ENCODE results near the gene SSNA1. TPM values are rescaled to one million over a fixed set of nuclear protein-coding genes. Genes with fewer than 3 reads are reported as not detected.

Gene SSNA1
- total and polyA plus RNA-seq, 5 donors from 2014 or later, result 54.3 to 150 (median 124) TPM

GRCh38 chr9:137193771-137194170, 5.3 kb downstream of the SSNA1 start:
- peaks cover 0 to 19% (median 0%) of the 10 kb centered on the region in 4 donors for H3K4me1 Mint-ChIP-seq
- no peak overlapping the region for H3K4me3 ChIP-seq (ENCODE audit: low read depth, low read length)
- H3K27me3 ChIP-seq (ENCODE audit: control insufficient read depth, insufficient read depth, low read length), result no peaks in the 10 kb centered on the region
- H3K36me3 ChIP-seq (ENCODE audit: control insufficient read depth, insufficient read depth, low read length), result peaks cover 4% of the 10 kb centered on the region
- DNase-seq (no peak), ATAC-seq (ENCODE audit: low read depth in 2 of 2) (no peak)
- H3K27ac ChIP-seq (ENCODE audit: insufficient read depth, low read length, poor library complexity, severe bottlenecking), result no peak overlapping the region
- peaks cover 15% of the 10 kb centered on the region for H3K4me1 ChIP-seq (ENCODE audit: control insufficient read depth, insufficient read depth, low read length, poor library complexity, severe bottlenecking)
- no peak overlapping the region for H3K27ac Mint-ChIP-seq
- H3K9me3 Mint-ChIP-seq, result no peaks in the 10 kb centered on the region
- no peaks in the 10 kb centered on the region for H3K9me3 ChIP-seq (ENCODE audit: control insufficient read depth in 2 of 2, low read length in 2 of 2)
- H3K27me3 Mint-ChIP-seq, result no peaks in the 10 kb centered on the region
- no peaks in the 10 kb centered on the region for H3K36me3 Mint-ChIP-seq
- H3K4me3 Mint-ChIP-seq, result peak overlapping the region in 1 of 4 donors; percentile 51

- Histone ChIP-seq H3K4me1 (ENCODE audit: control insufficient read depth, insufficient read depth, low read length, poor library complexity, severe bottlenecking) (peaks cover 13% of the 10 kb centered on the region), H3K36me3 (ENCODE audit: control insufficient read depth, insufficient read depth, low read length) (peaks cover 4% of the 10 kb centered on the region), H3K4me3 (ENCODE audit: low read depth, low read length) (no peak overlapping the region), H3K27me3 (ENCODE audit: control insufficient read depth, insufficient read depth, low read length) (no peaks in the 10 kb centered on the region), H3K9me3 (ENCODE audit: control insufficient read depth in 2 of 2, low read length in 2 of 2) (no peaks in the 10 kb centered on the region), H3K27ac (ENCODE audit: insufficient read depth, low read length, poor library complexity, severe bottlenecking) (no peak overlapping the region)
- Mint-ChIP-seq H3K4me3 (no peak overlapping the region), H3K9me3 (no peaks in the 10 kb centered on the region), H3K36me3 (no peaks in the 10 kb centered on the region), H3K4me1 (peaks cover 0 to 14% (median 0%) of the 10 kb centered on the region in 4 donors), H3K27me3 (no peaks in the 10 kb centered on the region), H3K27ac (no peak overlapping the region)
- ATAC-seq (ENCODE audit: low read depth in 2 of 2), result no peak
- DNase-seq, result no peak
Observed at GRCh38 chr9:137194388-137194787, 5.9 kb downstream of the SSNA1 start.

- DNase-seq (no peak), ATAC-seq (ENCODE audit: low read depth in 2 of 2) (no peak)
- H3K27ac ChIP-seq (ENCODE audit: insufficient read depth, low read length, poor library complexity, severe bottlenecking), result no peak overlapping the region
- H3K9me3 ChIP-seq (ENCODE audit: control insufficient read depth in 2 of 2, low read length in 2 of 2), result no peaks in the 10 kb centered on the region
- H3K27me3 Mint-ChIP-seq, result no peaks in the 10 kb centered on the region
- no peaks in the 10 kb centered on the region for H3K36me3 Mint-ChIP-seq
- H3K27ac Mint-ChIP-seq, result no peak overlapping the region
- H3K4me1 Mint-ChIP-seq, result peaks cover 0 to 13% (median 0%) of the 10 kb centered on the region in 4 donors
- peaks cover 4% of the 10 kb centered on the region for H3K36me3 ChIP-seq (ENCODE audit: control insufficient read depth, insufficient read depth, low read length)
- H3K4me3 Mint-ChIP-seq, result no peak overlapping the region
- H3K9me3 Mint-ChIP-seq, result no peaks in the 10 kb centered on the region
- H3K27me3 ChIP-seq (ENCODE audit: control insufficient read depth, insufficient read depth, low read length), result no peaks in the 10 kb centered on the region
- no peak overlapping the region for H3K4me3 ChIP-seq (ENCODE audit: low read depth, low read length)
- H3K4me1 ChIP-seq (ENCODE audit: control insufficient read depth, insufficient read depth, low read length, poor library complexity, severe bottlenecking), result peaks cover 12% of the 10 kb centered on the region
Observed at GRCh38 chr9:137194909-137195308, 6.4 kb downstream of the SSNA1 start.

GRCh38 chr9:137195525-137196220, 7.2 kb downstream of the SSNA1 start:
- Mint-ChIP-seq H3K9me3 (no peaks in the 10 kb centered on the region), H3K4me1 (peaks cover 0 to 10% (median under 1%) of the 10 kb centered on the region in 4 donors), H3K4me3 (peak overlapping the region in 1 of 4 donors; percentile 25), H3K36me3 (no peaks in the 10 kb centered on the region), H3K27me3 (no peaks in the 10 kb centered on the region), H3K27ac (no peak overlapping the region)
- Histone ChIP-seq H3K4me3 (ENCODE audit: low read depth, low read length) (no peak overlapping the region), H3K36me3 (ENCODE audit: control insufficient read depth, insufficient read depth, low read length) (no peaks in the 10 kb centered on the region), H3K27me3 (ENCODE audit: control insufficient read depth, insufficient read depth, low read length) (no peaks in the 10 kb centered on the region), H3K27ac (ENCODE audit: insufficient read depth, low read length, poor library complexity, severe bottlenecking) (no peak overlapping the region), H3K4me1 (ENCODE audit: control insufficient read depth, insufficient read depth, low read length, poor library complexity, severe bottlenecking) (peaks cover 8% of the 10 kb centered on the region), H3K9me3 (ENCODE audit: control insufficient read depth in 2 of 2, low read length in 2 of 2) (no peaks in the 10 kb centered on the region)
- DNase-seq (no peak), ATAC-seq (ENCODE audit: low read depth in 2 of 2) (no peak)

- Mint-ChIP-seq H3K36me3 (no peaks in the 10 kb centered on the region), H3K27ac (no peak overlapping the region), H3K4me1 (peaks cover 0 to 25% (median 7%) of the 10 kb centered on the region in 4 donors), H3K9me3 (no peaks in the 10 kb centered on the region), H3K27me3 (no peaks in the 10 kb centered on the region), H3K4me3 (peak overlapping the region; percentile 29 to 71 (median 58))
- Histone ChIP-seq H3K27ac (ENCODE audit: insufficient read depth, low read length, poor library complexity, severe bottlenecking) (no peak overlapping the region), H3K4me3 (ENCODE audit: low read depth, low read length) (no peak overlapping the region), H3K4me1 (ENCODE audit: control insufficient read depth, insufficient read depth, low read length, poor library complexity, severe bottlenecking) (peaks cover 15% of the 10 kb centered on the region), H3K27me3 (ENCODE audit: control insufficient read depth, insufficient read depth, low read length) (no peaks in the 10 kb centered on the region), H3K36me3 (ENCODE audit: control insufficient read depth, insufficient read depth, low read length) (no peaks in the 10 kb centered on the region), H3K9me3 (ENCODE audit: control insufficient read depth in 2 of 2, low read length in 2 of 2) (no peaks in the 10 kb centered on the region)
- no peak for ATAC-seq (ENCODE audit: low read depth in 2 of 2)
- no peak for DNase-seq
Observed at GRCh38 chr9:137198051-137198901, 9.8 kb downstream of the SSNA1 start.

GRCh38 chr9:137198902-137199283, 10.4 kb downstream of the SSNA1 start:
- H3K9me3 ChIP-seq (ENCODE audit: control insufficient read depth in 2 of 2, low read length in 2 of 2), result no peaks in the 10 kb centered on the region
- Mint-ChIP-seq H3K27me3 (no peaks in the 10 kb centered on the region), H3K4me3 (peak overlapping the region; percentile 29 to 71 (median 58)), H3K36me3 (no peaks in the 10 kb centered on the region), H3K4me1 (peaks cover 0 to 30% (median 7%) of the 10 kb centered on the region in 4 donors), H3K9me3 (no peaks in the 10 kb centered on the region), H3K27ac (no peak overlapping the region)
- H3K4me3 ChIP-seq (ENCODE audit: low read depth, low read length), result no peak overlapping the region
- DNase-seq (no peak), ATAC-seq (ENCODE audit: low read depth in 2 of 2) (no peak)
- H3K27me3 ChIP-seq (ENCODE audit: control insufficient read depth, insufficient read depth, low read length), result no peaks in the 10 kb centered on the region
- peaks cover 20% of the 10 kb centered on the region for H3K4me1 ChIP-seq (ENCODE audit: control insufficient read depth, insufficient read depth, low read length, poor library complexity, severe bottlenecking)
- no peaks in the 10 kb centered on the region for H3K36me3 ChIP-seq (ENCODE audit: control insufficient read depth, insufficient read depth, low read length)
- H3K27ac ChIP-seq (ENCODE audit: insufficient read depth, low read length, poor library complexity, severe bottlenecking), result no peak overlapping the region

- H3K4me3 ChIP-seq (ENCODE audit: low read depth, low read length), result no peak overlapping the region
- H3K36me3 ChIP-seq (ENCODE audit: control insufficient read depth, insufficient read depth, low read length), result no peaks in the 10 kb centered on the region
- Mint-ChIP-seq H3K27me3 (no peaks in the 10 kb centered on the region), H3K9me3 (no peaks in the 10 kb centered on the region), H3K4me3 (peak overlapping the region in 3 of 4 donors; percentile 32 to 85 (median 81)), H3K27ac (no peak overlapping the region), H3K36me3 (no peaks in the 10 kb centered on the region), H3K4me1 (peaks cover 0 to 37% (median 12%) of the 10 kb centered on the region in 4 donors)
- H3K9me3 ChIP-seq (ENCODE audit: control insufficient read depth in 2 of 2, low read length in 2 of 2), result no peaks in the 10 kb centered on the region
- no peak for DNase-seq
- no peak overlapping the region for H3K27ac ChIP-seq (ENCODE audit: insufficient read depth, low read length, poor library complexity, severe bottlenecking)
- no peaks in the 10 kb centered on the region for H3K27me3 ChIP-seq (ENCODE audit: control insufficient read depth, insufficient read depth, low read length)
- H3K4me1 ChIP-seq (ENCODE audit: control insufficient read depth, insufficient read depth, low read length, poor library complexity, severe bottlenecking), result peaks cover 27% of the 10 kb centered on the region
- no peak for ATAC-seq (ENCODE audit: low read depth in 2 of 2)
Observed at GRCh38 chr9:137199411-137200121, 11.1 kb downstream of the SSNA1 start.

Measured in CD4-positive, CD25-positive, alpha-beta regulatory T cell (primary cell).